H1 (cell line): ENCODE data around the gene SLC17A8. TPM values are rescaled to one million over a fixed set of nuclear protein-coding genes. Genes with fewer than 3 reads are reported as not detected.

Experiments used
- CTCF ChIA-PET: fragments of 300-600 bp; sonication (Branson Sonifier 250); formaldehyde crosslinking; loops from one replicate; lab custom pipeline; 2021; ENCODE audit not compliant: partially characterized antibody; lab: Charles Lee
- POLR2A ChIA-PET: fragments of 300-600 bp; sonication (Branson Sonifier 250); formaldehyde crosslinking; loops from one replicate; lab custom pipeline; 2021; ENCODE audit warnings: inconsistent platforms; ENCODE audit not compliant: partially characterized antibody; lab: Charles Lee
- DNase-seq, 2 experiments: peaks; one replicate each; pipeline versions ENCODE4 v3.0.0 to v3.0.0-alpha.2; 2010 to 2022; ENCODE audit warnings: low spot score in 2 of 2, low read depth in 1 of 2, mixed read lengths in 1 of 2
- FAIRE-seq: peaks from 2 replicates; lab custom pipeline; 2011; peaks lifted over from hg19 to GRCh38; lab: Jason Lieb, UNC
- H2AFZ ChIP-seq: 2 replicates; pipeline ENCODE4 v1.8.1; 2012; ENCODE audit warnings: low read length, inconsistent platforms
- H2AK5ac ChIP-seq: 2 replicates; pipeline ENCODE4 v1.6.1; 2013; ENCODE audit warnings: low read depth, low read length
- H2BK120ac ChIP-seq: replicated peaks from 2 replicates; pipeline ENCODE3; 2013; ENCODE audit warnings: low read depth, low read length, inconsistent platforms
- H2BK12ac ChIP-seq: 2 replicates; pipeline ENCODE4 v1.6.1; 2013; ENCODE audit warnings: low read depth, low read length
- H2BK15ac ChIP-seq: 2 replicates; pipeline ENCODE4 v1.6.1; 2013; ENCODE audit warnings: low read length
- H2BK20ac ChIP-seq: 2 replicates; pipeline ENCODE4 v1.6.1; 2013; ENCODE audit warnings: low read length
- H2BK5ac ChIP-seq: 2 replicates; pipeline ENCODE4 v1.6.1; 2013; ENCODE audit warnings: low read depth, low read length
- H3K14ac ChIP-seq: 2 replicates; pipeline ENCODE4 v1.6.1; 2013; ENCODE audit warnings: inconsistent platforms; ENCODE audit not compliant: insufficient read length
- H3K18ac ChIP-seq: 2 replicates; pipeline ENCODE4 v1.6.1; 2013; ENCODE audit warnings: low read length; ENCODE audit errors: extremely low read depth
- H3K23ac ChIP-seq: 2 replicates; pipeline ENCODE4 v1.6.1; 2013; ENCODE audit warnings: inconsistent platforms; ENCODE audit not compliant: insufficient read length
- H3K23me2 ChIP-seq: 2 replicates; pipeline ENCODE4 v1.6.1; 2013; ENCODE audit warnings: low read depth, low read length
- H3K27ac ChIP-seq: 2 replicates; pipeline ENCODE4 v1.6.1; 2011; ENCODE audit warnings: low read depth, low read length, inconsistent platforms
- H3K27me3 ChIP-seq, 4 experiments: replicated peaks in 1 of 4; 1 replicate in 1 of 4; 2 replicates in 3 of 4; pipeline versions ENCODE4 v1.6.1 to v1.8.1; 2011 to 2013; ENCODE audit warnings: low read length in 3 of 4, mild to moderate bottlenecking in 3 of 4, inconsistent platforms in 2 of 4, mixed read lengths in 2 of 4, moderate library complexity in 1 of 4; ENCODE audit not compliant: control insufficient read depth in 3 of 4, insufficient read depth in 3 of 4; ENCODE audit errors: extremely low read depth in 1 of 4
- H3K36me3 ChIP-seq, 4 experiments: 2 replicates each; pipeline versions ENCODE4 v1.6.1 to v1.8.1; 2011 to 2013; ENCODE audit warnings: mild to moderate bottlenecking in 4 of 4, low read length in 3 of 4, moderate library complexity in 2 of 4, control low read depth in 1 of 4, inconsistent platforms in 1 of 4; ENCODE audit not compliant: insufficient read depth in 4 of 4, control insufficient read depth in 2 of 4
- H3K4ac ChIP-seq: replicated peaks from 2 replicates; pipeline ENCODE3; 2013; ENCODE audit warnings: low read length, low read depth, mixed read lengths, inconsistent platforms; ENCODE audit not compliant: insufficient read length
- H3K4me1 ChIP-seq, 4 experiments: replicated peaks in 1 of 4; 1 replicate in 1 of 4; 2 replicates in 3 of 4; pipeline versions ENCODE4 v1.6.1 to v1.8.1; 2011 to 2013; ENCODE audit warnings: low read length in 3 of 4, inconsistent platforms in 2 of 4, mixed read lengths in 1 of 4; ENCODE audit not compliant: insufficient read depth in 4 of 4, control insufficient read depth in 3 of 4
- H3K4me2 ChIP-seq, 2 experiments: 2 replicates each; pipeline versions ENCODE4 v1.6.1 to v1.8.1; 2011 to 2013; ENCODE audit warnings: low read depth in 2 of 2, low read length in 2 of 2, control low read depth in 1 of 2, inconsistent platforms in 1 of 2, mild to moderate bottlenecking in 1 of 2; ENCODE audit not compliant: insufficient read depth in 1 of 2
- H3K4me3 ChIP-seq, 4 experiments: fragments of 200-600, 300-600 bp in 1 of 4; sonication (generic), shearing (Covaris generic), sonication (Bioruptor Twin) in 1 of 4; 2 replicates each; pipeline versions ENCODE4 v1.5.1 to v1.8.1; 2011 to 2016; ENCODE audit warnings: low read length in 4 of 4, low read depth in 3 of 4, control low read depth in 2 of 4, inconsistent platforms in 2 of 4, mild to moderate bottlenecking in 2 of 4, mixed read lengths in 1 of 4, moderate library complexity in 1 of 4; ENCODE audit not compliant: insufficient read depth in 2 of 4; ENCODE audit errors: extremely low read depth in 1 of 4
- H3K56ac ChIP-seq: replicated peaks from 2 replicates; pipeline ENCODE3; 2013; ENCODE audit warnings: low read depth, mild to moderate bottlenecking, mixed read lengths, low read length, inconsistent platforms; ENCODE audit not compliant: insufficient read length
- H3K79me1 ChIP-seq: 2 replicates; pipeline ENCODE4 v1.6.1; 2013; ENCODE audit warnings: low read depth, low read length, control low read depth
- H3K79me2 ChIP-seq, 2 experiments: 2 replicates each; pipeline versions ENCODE4 v1.6.1 to v1.8.1; 2012 to 2013; ENCODE audit warnings: low read length in 2 of 2, mild to moderate bottlenecking in 2 of 2, inconsistent platforms in 1 of 2; ENCODE audit not compliant: insufficient read depth in 2 of 2, control insufficient read depth in 1 of 2
- H3K9ac ChIP-seq, 4 experiments: replicated peaks in 1 of 4; 1 replicate in 1 of 4; 2 replicates in 3 of 4; pipeline versions ENCODE4 v1.6.1 to v1.8.1; 2011 to 2013; ENCODE audit warnings: low read depth in 3 of 4, low read length in 3 of 4, control low read depth in 2 of 4, mild to moderate bottlenecking in 2 of 4, moderate library complexity in 2 of 4, inconsistent platforms in 1 of 4; ENCODE audit errors: extremely low read depth in 1 of 4
- H3K9me3 ChIP-seq, 2 experiments: 2 replicates each; pipeline versions ENCODE4 v1.6.1 to v1.8.1; 2012 to 2013; ENCODE audit warnings: mild to moderate bottlenecking in 2 of 2, moderate library complexity in 2 of 2, control low read depth in 1 of 2, inconsistent platforms in 1 of 2, low read depth in 1 of 2, low read length in 1 of 2, mixed read lengths in 1 of 2; ENCODE audit not compliant: insufficient read depth in 2 of 2
- H4K20me1 ChIP-seq, 2 experiments: replicated peaks in 1 of 2; 2 replicates each; pipeline versions ENCODE3 to v1.8.1; 2011 to 2013; ENCODE audit warnings: inconsistent platforms in 2 of 2, low read length in 2 of 2, mild to moderate bottlenecking in 1 of 2; ENCODE audit not compliant: insufficient read depth in 2 of 2, control insufficient read depth in 1 of 2
- H4K5ac ChIP-seq: 2 replicates; pipeline ENCODE4 v1.6.1; 2013; ENCODE audit warnings: low read length, low read depth, mixed read lengths, inconsistent platforms; ENCODE audit not compliant: insufficient read length
- H4K8ac ChIP-seq: 2 replicates; pipeline ENCODE4 v1.8.0; 2013; ENCODE audit warnings: mild to moderate bottlenecking, moderate library complexity, low read length, inconsistent platforms; ENCODE audit not compliant: insufficient read depth; ENCODE audit errors: extremely low read depth
- H4K91ac ChIP-seq: replicated peaks from 2 replicates; pipeline ENCODE3; 2013; ENCODE audit warnings: low read length, mixed read lengths, inconsistent platforms; ENCODE audit not compliant: insufficient read length
- CTBP2 ChIP-seq: IDR thresholded peaks from 2 replicates; pipeline ENCODE4 v1.7.0; 2011; ENCODE audit warnings: borderline replicate concordance, mild to moderate bottlenecking, moderate library complexity, mixed read lengths, low read length; ENCODE audit not compliant: insufficient read depth, insufficient read length
- CTCF ChIP-seq, 3 experiments: IDR thresholded peaks; 1 replicate in 2 of 3; 2 replicates in 1 of 3; pipeline versions ENCODE4 v1.5.1 to v1.6.1; 2011; ENCODE audit warnings: low read length in 3 of 3, mild to moderate bottlenecking in 3 of 3, inconsistent platforms in 2 of 3, low read depth in 1 of 3, moderate library complexity in 1 of 3; ENCODE audit not compliant: insufficient read depth in 1 of 3; ENCODE audit errors: control extremely low read depth in 1 of 3
- HDAC6 ChIP-seq: IDR thresholded peaks from one replicate; pipeline ENCODE4 v1.7.1; 2012; ENCODE audit warnings: low read depth, mild to moderate bottlenecking, inconsistent platforms, low read length, moderate library complexity
- RAD21 ChIP-seq, 2 experiments: IDR thresholded peaks in 1 of 2; conservative IDR thresholded peaks in 1 of 2; 2 replicates each; pipeline ENCODE4 v1.6.1; 2011; ENCODE audit warnings: low read depth in 2 of 2, low read length in 2 of 2, improper control_type of control experiment in 1 of 2, inconsistent platforms in 1 of 2, mild to moderate bottlenecking in 1 of 2, moderate library complexity in 1 of 2
- RFX5 ChIP-seq: IDR thresholded peaks from 2 replicates; pipeline ENCODE4 v1.6.1; 2011; ENCODE audit warnings: low read depth, low read length, improper control_type of control experiment, borderline replicate concordance
- WGBS, 2 experiments: shearing (Covaris generic) in 1 of 2; methylation state at CpG; one replicate each; pipeline versions ENCODE4 v1.1.6 to v1.1.7; 2013 to 2015; ENCODE audit warnings: low lambda C conversion rate in 2 of 2, mixed read lengths in 2 of 2, inconsistent platforms in 1 of 2, low coverage in 1 of 2, missing lambda C conversion rate in 1 of 2; ENCODE audit not compliant: insufficient replicate concordance in 2 of 2, insufficient coverage in 1 of 2, insufficient read length in 1 of 2; ENCODE audit errors: extremely low coverage in 1 of 2, missing lambda C conversion rate in 1 of 2; 5-methylcytosine and 5-hydroxymethylcytosine counted together
- polyA plus RNA-seq, 7 experiments: library from polyadenylated mRNA; depleted of rRNA in 3 of 7; stranded (reverse) in 5 of 7; unstranded in 2 of 7; fragments of >200 nt in 5 of 7; fragments of 200-250 nt in 2 of 7; gene quantifications; 1 replicate in 5 of 7; 2 replicates in 1 of 7; 4 replicates in 1 of 7; pipeline versions ENCODE4 v1.2.1 to v1.2.3, GENCODE V29; 2011 to 2013; ENCODE audit warnings: missing spikeins in 2 of 7, mixed read lengths in 2 of 7
- total RNA-seq: library from RNA; stranded (reverse); fragmentation: NEBNext Ultra II Directional; extraction: Animal tissue kit (Norgen Biotek cat#: 25700); gene quantifications from 2 replicates; pipeline ENCODE4 v1.2.1, GENCODE V29; 2021

The SLC17A8 gene
- total and polyA plus RNA-seq, 2 of the 8 experiments (the other 6 are each of a cell fraction or from before 2014, with no cell fraction given), result 0.14 to 0.30 TPM

DNA sequence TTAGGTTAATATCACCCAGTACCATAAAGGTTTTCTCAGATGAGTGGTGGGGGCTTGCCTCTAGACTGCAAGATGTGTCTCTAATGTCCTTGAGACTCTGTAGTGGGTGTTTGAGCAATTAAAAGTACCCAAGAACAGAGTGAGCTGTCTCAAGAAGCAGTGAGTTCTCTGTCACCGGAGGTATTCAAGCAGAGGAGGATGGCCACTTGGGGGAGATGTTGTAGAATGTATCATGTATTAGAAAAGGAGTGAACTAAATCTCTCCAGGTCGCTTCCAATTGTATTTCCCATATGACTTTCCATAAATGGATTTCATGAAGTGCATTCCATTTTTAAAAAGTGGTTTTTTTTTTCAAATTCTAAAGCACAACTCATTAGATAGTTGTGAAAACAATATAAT, 35.0 kb downstream of the SLC17A8 start:
- Histone ChIP-seq H3K4me1 (no peaks in the 10 kb centered on the region), H3K36me3 (no peaks in the 10 kb centered on the region), H3K27me3 (no peaks in the 10 kb centered on the region), H2BK20ac (no peak overlapping the region), H4K5ac (no peak overlapping the region), H4K20me1 (no peaks in the 10 kb centered on the region), H3K9me3 (no peaks in the 10 kb centered on the region), H3K23me2 (no peaks in the 10 kb centered on the region), H3K4ac (no peak overlapping the region), H3K23ac (no peak overlapping the region), H3K56ac (no peak overlapping the region), H3K79me1 (no peaks in the 10 kb centered on the region), H3K27ac (no peak overlapping the region), H4K8ac (no peak overlapping the region), H4K91ac (no peak overlapping the region), H3K4me3 (no peak overlapping the region), H2AFZ (no peak overlapping the region), H2AK5ac (no peak overlapping the region), H2BK5ac (no peak overlapping the region), H3K14ac (no peak overlapping the region), H3K79me2 (no peaks in the 10 kb centered on the region), H2BK120ac (no peak overlapping the region), H2BK12ac (no peak overlapping the region), H2BK15ac (no peak overlapping the region), H3K4me2 (no peak overlapping the region), H3K18ac (no peak overlapping the region), H3K9ac (no peak overlapping the region)
- WGBS, 2 experiments, result 94% methylated on average over 2 of the region's 2 CpGs; no CpG with 5 or more reads in 1 of the 2 experiments
- TF ChIP-seq CTCF (IDR thresholded peaks at IDR 0.05; ENCODE audit: control extremely low read depth in 1 of 3, insufficient read depth in 1 of 3, low read depth in 1 of 3, low read length in 3 of 3), result peak in 2 of 3 experiments; percentile 2 to 27; a peak in 3 of 4 replicates
- no peak for TF ChIP-seq CTBP2
- no peak for TF ChIP-seq HDAC6
- TF ChIP-seq RAD21 (IDR thresholded peaks at IDR 0.05 in 1 of 2, conservative IDR thresholded peaks at IDR 0.05 in 1 of 2; ENCODE audit: low read depth in 2 of 2, low read length in 2 of 2), result peak; percentile 9 to 13; a peak in 1 of 4 replicates
- TF ChIP-seq RFX5, result no peak
- DNase-seq (no peak), FAIRE-seq (no peak)
- POLR2A ChIA-PET, result no interaction called here
- CTCF ChIA-PET, result interaction anchor here (4.6 to 5.9 kb wide), 2 partner anchors 12 to 13 kb away, joined by 35 to 47 read pairs; no protein-coding TSS in a partner anchor
